Common myeloid progenitor, CD34-positive (primary cell): ENCODE results near the gene FOXP1.

Experiments used
- CTCF ChIA-PET: fragments of 350-600 bp; sonication (Branson Sonifier 250); formaldehyde crosslinking; loops from one replicate; lab custom pipeline; 2021; ENCODE audit warnings: antibody characterized with exemption; lab: Charles Lee
- POLR2A ChIA-PET: fragments of 350-600 bp; sonication (Branson Sonifier 250); formaldehyde crosslinking; loops from one replicate; lab custom pipeline; 2021; ENCODE audit warnings: antibody characterized with exemption; lab: Charles Lee
- DNase-seq, 3 donors: peaks; one replicate each; pipeline versions ENCODE4 v3.0.0 to v3.0.0-alpha.2; 2013
- H3K27ac ChIP-seq, 2 experiments: 1 replicate in 1 of 2; 2 replicates in 1 of 2; pipeline ENCODE4 v1.7.0; 2013; ENCODE audit warnings: inconsistent platforms in 2 of 2, low read length in 2 of 2, mild to moderate bottlenecking in 2 of 2, low read depth in 1 of 2, moderate library complexity in 1 of 2; ENCODE audit not compliant: severe bottlenecking in 2 of 2, insufficient read depth in 1 of 2, poor library complexity in 1 of 2
- H3K27me3 ChIP-seq, 5 experiments: replicated peaks in 2 of 5; 1 replicate in 3 of 5; 2 replicates in 2 of 5; pipeline versions ENCODE4 v1.6.1 to v1.7.0; 2013; ENCODE audit warnings: low read length in 4 of 5, mild to moderate bottlenecking in 2 of 5, moderate library complexity in 2 of 5, inconsistent platforms in 1 of 5; ENCODE audit not compliant: insufficient read depth in 5 of 5, control insufficient read depth in 4 of 5
- H3K36me3 ChIP-seq, 4 experiments: 1 replicate in 2 of 4; 2 replicates in 2 of 4; pipeline versions ENCODE4 v1.6.1 to v1.7.0; 2013; ENCODE audit warnings: low read length in 3 of 4, control low read depth in 1 of 4, mild to moderate bottlenecking in 1 of 4; ENCODE audit not compliant: control insufficient read depth in 4 of 4, insufficient read depth in 4 of 4
- H3K4me1 ChIP-seq, 4 experiments: 1 replicate in 3 of 4; 2 replicates in 1 of 4; pipeline versions ENCODE4 v1.6.1 to v1.7.1; 2013; ENCODE audit warnings: low read length in 3 of 4, mild to moderate bottlenecking in 3 of 4, control low read depth in 1 of 4, inconsistent platforms in 1 of 4, moderate library complexity in 1 of 4; ENCODE audit not compliant: control insufficient read depth in 4 of 4, insufficient read depth in 4 of 4; ENCODE audit errors: control extremely low read depth in 1 of 4
- H3K4me3 ChIP-seq, 7 experiments: 1 replicate in 4 of 7; 2 replicates in 3 of 7; pipeline versions ENCODE4 v1.5.1 to v1.7.0; 2013; ENCODE audit warnings: mild to moderate bottlenecking in 7 of 7, low read length in 6 of 7, moderate library complexity in 6 of 7, inconsistent platforms in 2 of 7, low read depth in 2 of 7, control low read depth in 1 of 7; ENCODE audit not compliant: insufficient read depth in 4 of 7, control insufficient read depth in 1 of 7; ENCODE audit errors: extremely low read depth in 1 of 7
- H3K9me3 ChIP-seq, 5 experiments: 1 replicate in 4 of 5; 2 replicates in 1 of 5; pipeline versions ENCODE4 v1.6.1 to v1.7.1; 2013; ENCODE audit warnings: low read length in 4 of 5, mild to moderate bottlenecking in 2 of 5, inconsistent platforms in 1 of 5, low read depth in 1 of 5, moderate library complexity in 1 of 5; ENCODE audit not compliant: control insufficient read depth in 4 of 5, insufficient read depth in 2 of 5; ENCODE audit errors: control extremely low read depth in 1 of 5
- WGBS: methylation state at CpG from one replicate; pipeline ENCODE4 v1.1.5; 2013; ENCODE audit not compliant: insufficient coverage; 5-methylcytosine and 5-hydroxymethylcytosine counted together

The FOXP1 gene

DNA sequence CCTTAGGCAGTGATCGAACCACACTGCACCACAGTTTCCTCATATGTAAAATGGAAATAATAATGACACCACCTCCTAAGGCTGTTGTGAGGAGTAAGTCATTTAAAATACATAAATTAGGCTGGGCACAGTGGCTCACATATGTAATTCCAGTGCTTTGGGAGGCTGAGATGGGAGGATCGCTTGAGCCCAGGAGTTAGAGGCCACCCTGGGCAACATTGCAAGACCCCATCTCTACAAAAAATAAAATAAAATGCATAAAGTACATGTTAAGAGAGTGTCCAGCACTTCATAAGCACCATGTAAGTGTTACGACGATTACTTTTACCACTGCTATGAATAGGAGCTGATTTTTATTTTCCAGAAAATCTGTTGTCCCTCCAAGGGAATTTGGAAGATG, 440.0 kb downstream of the FOXP1 start:
- Histone ChIP-seq H3K27me3 (no peaks in the 10 kb centered on the region), H3K36me3 (peaks cover 0 to 5% (median 2%) of the 10 kb centered on the region in 4 experiments), H3K4me3 (no peak overlapping the region), H3K9me3 (no peaks in the 10 kb centered on the region), H3K4me1 (peaks cover 0 to 3% (median 0%) of the 10 kb centered on the region in 4 experiments), H3K27ac (no peak overlapping the region)
- ChIA-PET CTCF (interaction anchor here (0.9 to 1.6 kb wide), 2 partner anchors 9 to 10 kb away, joined by 3 read pairs; no protein-coding TSS in a partner anchor), POLR2A (no interaction called here)
- 100% methylated on average over 2 of the region's 4 CpGs for WGBS
- DNase-seq = no peak

DNA sequence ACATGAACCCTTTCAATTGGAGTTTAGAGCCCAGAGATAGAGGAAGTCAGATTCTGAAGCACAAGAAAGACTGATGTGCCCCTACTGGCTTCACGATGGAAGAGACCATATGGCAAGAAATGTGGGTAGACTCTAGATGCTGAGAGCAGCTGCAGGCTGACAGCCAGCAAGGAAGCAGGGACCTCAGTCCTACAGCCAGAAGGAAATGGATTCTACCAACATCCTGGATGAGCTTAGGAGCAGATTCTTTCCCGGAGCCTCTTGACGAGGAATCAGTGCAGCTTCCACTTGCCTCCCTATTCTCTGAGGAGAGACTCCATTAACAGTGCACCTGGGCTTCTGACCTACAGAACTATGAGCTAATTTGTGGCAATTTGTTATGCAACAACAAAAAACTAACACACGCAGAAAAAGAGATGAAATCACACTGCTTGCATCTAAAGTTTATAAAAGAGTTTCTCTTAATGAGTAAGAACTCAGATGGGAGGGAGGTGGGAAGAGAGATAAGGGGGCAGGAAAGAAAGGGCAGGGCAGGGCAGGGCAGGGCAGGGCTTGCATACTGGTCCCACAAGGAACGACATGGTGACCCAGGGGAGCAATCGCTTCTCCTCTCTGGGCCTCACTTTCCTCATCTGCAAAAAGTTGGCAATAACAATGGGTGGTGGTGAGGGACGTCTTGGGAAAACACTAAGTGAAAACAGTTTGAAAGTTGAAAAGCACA, 440.9 kb downstream of the FOXP1 start:
- WGBS = 83% methylated on average over 4 of the region's 7 CpGs
- no peak overlapping the region for H3K27ac ChIP-seq
- H3K4me3 ChIP-seq = no peak overlapping the region
- no peaks in the 10 kb centered on the region for H3K9me3 ChIP-seq
- POLR2A ChIA-PET = no interaction called here
- H3K27me3 ChIP-seq = no peaks in the 10 kb centered on the region
- H3K36me3 ChIP-seq = peaks cover 0 to 5% (median 2%) of the 10 kb centered on the region in 4 experiments
- DNase-seq = peak; percentile 19 to 81 (median 72)
- peaks cover 0 to 3% (median 0%) of the 10 kb centered on the region in 4 experiments for H3K4me1 ChIP-seq
- CTCF ChIA-PET = interaction anchor here (0.6 to 1.0 kb wide), 4 partner anchors 8 to 131 kb away, joined by 3 read pairs; no protein-coding TSS in a partner anchor

DNA sequence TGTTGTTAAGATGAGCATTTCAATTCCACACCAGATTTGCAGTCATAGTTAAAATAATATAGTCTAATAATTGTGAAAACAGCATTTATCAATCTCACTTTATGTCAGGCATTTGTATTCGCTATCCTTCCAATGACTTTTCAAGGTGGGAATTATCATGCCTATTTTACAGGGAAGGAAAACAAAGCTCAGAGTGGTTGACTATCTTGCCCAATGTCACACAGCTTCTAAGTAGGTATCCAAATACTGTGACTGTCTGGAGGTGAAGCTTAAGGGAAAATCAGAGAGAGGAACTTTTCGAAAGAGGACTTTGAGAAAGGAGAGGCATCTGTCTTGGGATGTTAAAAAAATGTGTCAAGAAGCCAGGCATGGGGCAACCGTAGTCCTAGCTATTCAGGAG, 443.1 kb downstream of the FOXP1 start:
- POLR2A ChIA-PET = no interaction called here

GRCh38 chr3:71139496-71139895, 444.0 kb downstream of the FOXP1 start:
- Histone ChIP-seq H3K36me3 (peaks cover 0 to 5% (median 0%) of the 10 kb centered on the region in 4 experiments), H3K4me1 (peaks cover 0 to 11% (median 5%) of the 10 kb centered on the region in 4 experiments), H3K4me3 (no peak overlapping the region), H3K27ac (no peak overlapping the region), H3K27me3 (no peaks in the 10 kb centered on the region), H3K9me3 (no peaks in the 10 kb centered on the region)
- POLR2A ChIA-PET = no interaction called here
- WGBS = 100% methylated on average over 4 of the region's 5 CpGs
- no peak for DNase-seq
- CTCF ChIA-PET = interaction anchor here (2.7 kb wide), 1 partner anchor 12 kb away, joined by 6 read pairs; no protein-coding TSS in a partner anchor

More for the DNA sequence above, 443.1 kb downstream of the FOXP1 start:
- DNase-seq = no peak
- WGBS = 95% methylated on average over 2 of the region's 3 CpGs
- Histone ChIP-seq H3K4me1 (peaks cover 0 to 5% (median 3%) of the 10 kb centered on the region in 4 experiments), H3K9me3 (no peaks in the 10 kb centered on the region), H3K4me3 (no peak overlapping the region), H3K36me3 (peaks cover 0 to 5% (median 0%) of the 10 kb centered on the region in 4 experiments), H3K27ac (no peak overlapping the region), H3K27me3 (no peaks in the 10 kb centered on the region)
- CTCF ChIA-PET = interaction anchor here (0.7 to 1.7 kb wide), 3 partner anchors 10 to 81 kb away, joined by 3 to 7 read pairs (median 3); no protein-coding TSS in a partner anchor

- no peaks in the 10 kb centered on the region for H3K36me3 ChIP-seq
- no peak overlapping the region for H3K4me3 ChIP-seq
- ChIA-PET POLR2A (no interaction called here), CTCF (interaction anchor here (0.9 to 2.7 kb wide), 3 partner anchors 11 to 71 kb away, joined by 3 to 6 read pairs (median 3); no protein-coding TSS in a partner anchor)
- no peak overlapping the region for H3K27ac ChIP-seq
- no CpG with 5 or more reads among the region's 5 CpGs for WGBS
- H3K27me3 ChIP-seq = no peaks in the 10 kb centered on the region
- DNase-seq = no peak
- H3K9me3 ChIP-seq = no peaks in the 10 kb centered on the region
- peaks cover 0 to 15% (median 5%) of the 10 kb centered on the region in 4 experiments for H3K4me1 ChIP-seq
These were observed 445.1 kb downstream of the FOXP1 start for GRCh38 chr3:71138410-71138809.

DNA sequence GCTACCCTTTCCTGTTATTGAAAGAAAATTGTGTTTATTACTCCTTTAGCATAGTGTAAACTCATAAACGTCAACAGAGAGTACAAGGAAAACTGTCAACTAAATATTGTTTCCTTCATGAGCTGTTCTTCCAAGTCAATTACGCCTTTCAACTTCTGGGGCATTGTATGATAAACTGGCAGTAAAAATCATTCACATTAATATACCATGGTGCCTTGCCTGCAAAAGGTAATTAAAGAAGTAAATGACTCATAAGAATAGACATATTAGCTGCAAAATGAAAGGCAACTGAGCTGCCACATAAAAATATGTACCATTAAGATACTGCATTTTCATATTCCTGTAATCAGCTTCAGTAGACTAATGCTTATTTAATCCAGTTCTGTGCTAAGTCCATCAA, 447.3 kb downstream of the FOXP1 start:
- no peak overlapping the region for H3K4me3 ChIP-seq
- POLR2A ChIA-PET = no interaction called here
- no peaks in the 10 kb centered on the region for H3K27me3 ChIP-seq
- H3K4me1 ChIP-seq = peaks cover 0 to 29% (median 15%) of the 10 kb centered on the region in 4 experiments
- no peak overlapping the region for H3K27ac ChIP-seq
- H3K9me3 ChIP-seq = no peaks in the 10 kb centered on the region
- no CpG with 5 or more reads among the region's 2 CpGs for WGBS
- CTCF ChIA-PET = interaction anchor here (0.7 to 1.7 kb wide), 6 partner anchors 9 to 252 kb away, joined by 3 read pairs; no protein-coding TSS in a partner anchor
- no peak for DNase-seq
- no peaks in the 10 kb centered on the region for H3K36me3 ChIP-seq
